KMS-11 (cell line): Measurements from ENCODE around the gene PDE4D.
"Not testable (repeated sequence)": the region's sequence is repeated elsewhere in the genome, so short reads cannot be mapped to it uniquely, and the experiment has no call there.

Experiments
- H2AFZ ChIP-seq: fragments of 200-600 bp; sonication (generic); 2 replicates; pipeline ENCODE4 v1.6.1; 2016; ENCODE audit warnings: antibody characterized with exemption, mixed run types, low read depth
- H3K27ac ChIP-seq: fragments of 200-600 bp; sonication (generic); 2 replicates; pipeline ENCODE4 v1.6.1; 2016; ENCODE audit warnings: mild to moderate bottlenecking, mixed run types
- H3K27me3 ChIP-seq: fragments of 200-600 bp; sonication (generic); 2 replicates; pipeline ENCODE4 v1.6.1; 2017; ENCODE audit warnings: mild to moderate bottlenecking, low read depth, mixed run types, moderate library complexity; ENCODE audit not compliant: insufficient read depth
- H3K36me3 ChIP-seq: fragments of 200-600 bp; sonication (generic); 2 replicates; pipeline ENCODE4 v1.6.1; 2017; ENCODE audit warnings: mild to moderate bottlenecking, mixed run types; ENCODE audit not compliant: insufficient read depth
- H3K4me1 ChIP-seq: fragments of 200-600 bp; sonication (generic); 2 replicates; pipeline ENCODE4 v1.6.1; 2016; ENCODE audit warnings: mild to moderate bottlenecking, low read depth, mixed run types; ENCODE audit not compliant: poor library complexity, severe bottlenecking
- H3K4me2 ChIP-seq: fragments of 200-600 bp; sonication (generic); 2 replicates; pipeline ENCODE4 v1.7.0; 2016; ENCODE audit warnings: mild to moderate bottlenecking, mixed run types
- H3K4me3 ChIP-seq: fragments of 200-600 bp; sonication (generic); IDR thresholded peaks from 2 replicates; pipeline ENCODE4 v1.6.1; 2017; ENCODE audit warnings: low read depth, low read length, mixed read lengths; ENCODE audit not compliant: insufficient read depth
- H3K79me2 ChIP-seq: fragments of 200-600 bp; sonication (generic); 2 replicates; pipeline ENCODE4 v1.6.1; 2016; ENCODE audit warnings: low read depth, mixed run types; ENCODE audit not compliant: insufficient read depth
- H3K9ac ChIP-seq: fragments of 200-600 bp; sonication (generic); 2 replicates; pipeline ENCODE4 v1.6.1; 2016; ENCODE audit warnings: mild to moderate bottlenecking, mixed run types
- H4K20me1 ChIP-seq: fragments of 200-600 bp; sonication (generic); 2 replicates; pipeline ENCODE4 v1.6.1; 2016; ENCODE audit warnings: mild to moderate bottlenecking, mixed run types; ENCODE audit not compliant: insufficient read depth
- TF ChIP-seq, protein P1 (sequence below): fragments of 200-600 bp; sonication (generic); conservative IDR thresholded peaks from 2 replicates; pipeline ENCODE4 v1.6.1; 2017; ENCODE audit warnings: low read depth, mild to moderate bottlenecking, antibody characterized with exemption, low read length, moderate library complexity, mixed read lengths

Gene PDE4D

DNA sequence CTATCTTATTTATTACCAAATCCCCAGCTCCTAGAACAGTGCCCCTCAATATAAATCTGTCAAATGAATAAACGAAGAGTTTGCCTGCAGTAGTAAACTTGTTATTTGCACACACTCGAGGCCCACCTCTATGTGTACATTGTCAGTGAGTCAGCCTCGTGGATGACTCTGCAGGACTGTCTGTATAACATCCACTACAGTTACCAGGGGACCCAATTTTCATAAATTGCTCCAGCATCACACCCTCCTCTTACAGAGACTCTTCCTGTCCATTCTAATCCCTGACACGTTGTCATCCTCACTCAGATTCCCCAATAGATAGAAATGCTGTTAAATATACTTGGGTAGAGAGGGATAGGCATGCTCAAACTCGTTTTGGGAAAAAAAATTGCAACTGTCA lies 832.1 kb downstream of the PDE4D start:
- Histone ChIP-seq H3K9ac (no peak overlapping the region), H3K27ac (no peak overlapping the region), H3K4me3 (no peak overlapping the region), H3K27me3 (no peaks in the 10 kb centered on the region), H3K79me2 (no peaks in the 10 kb centered on the region), H3K36me3 (no peaks in the 10 kb centered on the region), H2AFZ (no peak overlapping the region), H4K20me1 (no peaks in the 10 kb centered on the region), H3K4me1 (peaks cover 43% of the 10 kb centered on the region), H3K4me2 (no peak overlapping the region)
- TF ChIP-seq, protein P1, sequence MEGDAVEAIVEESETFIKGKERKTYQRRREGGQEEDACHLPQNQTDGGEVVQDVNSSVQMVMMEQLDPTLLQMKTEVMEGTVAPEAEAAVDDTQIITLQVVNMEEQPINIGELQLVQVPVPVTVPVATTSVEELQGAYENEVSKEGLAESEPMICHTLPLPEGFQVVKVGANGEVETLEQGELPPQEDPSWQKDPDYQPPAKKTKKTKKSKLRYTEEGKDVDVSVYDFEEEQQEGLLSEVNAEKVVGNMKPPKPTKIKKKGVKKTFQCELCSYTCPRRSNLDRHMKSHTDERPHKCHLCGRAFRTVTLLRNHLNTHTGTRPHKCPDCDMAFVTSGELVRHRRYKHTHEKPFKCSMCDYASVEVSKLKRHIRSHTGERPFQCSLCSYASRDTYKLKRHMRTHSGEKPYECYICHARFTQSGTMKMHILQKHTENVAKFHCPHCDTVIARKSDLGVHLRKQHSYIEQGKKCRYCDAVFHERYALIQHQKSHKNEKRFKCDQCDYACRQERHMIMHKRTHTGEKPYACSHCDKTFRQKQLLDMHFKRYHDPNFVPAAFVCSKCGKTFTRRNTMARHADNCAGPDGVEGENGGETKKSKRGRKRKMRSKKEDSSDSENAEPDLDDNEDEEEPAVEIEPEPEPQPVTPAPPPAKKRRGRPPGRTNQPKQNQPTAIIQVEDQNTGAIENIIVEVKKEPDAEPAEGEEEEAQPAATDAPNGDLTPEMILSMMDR, result no peak

DNA sequence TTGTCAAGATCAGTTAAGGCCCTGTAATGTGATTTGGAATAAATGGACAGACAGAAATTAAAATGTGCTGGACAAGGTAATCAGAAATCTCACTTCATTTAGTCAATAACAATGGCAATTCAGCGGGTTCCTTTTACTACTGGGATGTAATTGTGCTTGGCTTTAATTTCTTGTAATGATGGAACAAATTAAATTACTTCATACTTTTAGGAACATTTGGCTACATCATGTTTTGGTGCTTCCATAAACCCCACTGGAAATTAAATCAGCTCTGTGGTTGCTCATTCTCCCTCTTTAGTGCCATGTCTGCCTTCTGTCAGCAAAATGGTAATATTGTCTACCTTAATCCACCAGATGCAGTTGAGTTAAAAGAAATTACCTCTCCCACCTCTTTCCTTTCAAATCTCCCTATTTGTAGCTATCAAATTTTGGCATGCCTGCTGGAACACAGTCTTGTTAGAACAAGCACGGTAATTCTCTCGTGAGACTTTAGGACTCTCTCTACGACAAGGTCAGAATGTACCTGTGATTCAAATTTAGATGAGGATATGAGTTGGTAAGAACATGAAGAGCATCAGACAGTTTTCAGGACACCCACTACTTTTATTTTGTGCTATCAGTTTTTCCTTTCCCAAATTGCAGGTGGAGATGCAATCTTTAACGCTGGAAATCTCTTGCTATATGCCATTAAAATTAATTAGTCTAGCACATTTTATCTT lies 834.4 kb downstream of the PDE4D start:
- H3K79me2 ChIP-seq, result no peaks in the 10 kb centered on the region
- H3K4me3 ChIP-seq, result no peak overlapping the region

DNA sequence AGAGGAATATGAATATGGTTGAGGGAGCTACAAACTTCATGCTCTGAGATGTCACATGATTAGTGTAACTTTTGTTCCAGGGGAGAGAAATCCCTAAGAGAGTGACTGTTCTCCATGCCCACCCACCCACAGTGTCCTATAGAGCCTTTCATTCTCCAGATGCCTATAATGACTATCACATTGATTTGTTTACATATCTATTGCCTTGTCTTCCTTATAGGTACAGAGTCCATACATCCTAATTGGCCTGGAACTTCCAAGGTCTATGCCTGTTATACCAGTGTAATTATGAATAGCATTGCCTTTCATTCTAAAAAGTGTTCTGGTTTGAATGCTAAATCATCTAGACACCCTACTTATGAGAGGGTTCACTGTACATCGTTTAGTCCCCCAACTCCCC lies 835.3 kb downstream of the PDE4D start:
- peaks cover 14% of the 10 kb centered on the region for H3K4me1 ChIP-seq
- no peak overlapping the region for H3K4me2 ChIP-seq
- H3K36me3 ChIP-seq, result no peaks in the 10 kb centered on the region
- H2AFZ ChIP-seq, result no peak overlapping the region
- no peak overlapping the region for H3K4me3 ChIP-seq
- no peak overlapping the region for H3K27ac ChIP-seq
- H3K9ac ChIP-seq, result no peak overlapping the region
- no peaks in the 10 kb centered on the region for H3K79me2 ChIP-seq
- TF ChIP-seq, protein P1, result no peak
- no peaks in the 10 kb centered on the region for H4K20me1 ChIP-seq
- no peaks in the 10 kb centered on the region for H3K27me3 ChIP-seq

More for the DNA sequence above, 834.4 kb downstream of the PDE4D start:
- Histone ChIP-seq H3K27ac (no peak overlapping the region), H3K4me1 (peaks cover 23% of the 10 kb centered on the region), H3K36me3 (no peaks in the 10 kb centered on the region), H4K20me1 (no peaks in the 10 kb centered on the region), H3K27me3 (no peaks in the 10 kb centered on the region), H3K9ac (no peak overlapping the region), H3K4me2 (no peak overlapping the region), H2AFZ (no peak overlapping the region)
- TF ChIP-seq, protein P1, result no peak

DNA sequence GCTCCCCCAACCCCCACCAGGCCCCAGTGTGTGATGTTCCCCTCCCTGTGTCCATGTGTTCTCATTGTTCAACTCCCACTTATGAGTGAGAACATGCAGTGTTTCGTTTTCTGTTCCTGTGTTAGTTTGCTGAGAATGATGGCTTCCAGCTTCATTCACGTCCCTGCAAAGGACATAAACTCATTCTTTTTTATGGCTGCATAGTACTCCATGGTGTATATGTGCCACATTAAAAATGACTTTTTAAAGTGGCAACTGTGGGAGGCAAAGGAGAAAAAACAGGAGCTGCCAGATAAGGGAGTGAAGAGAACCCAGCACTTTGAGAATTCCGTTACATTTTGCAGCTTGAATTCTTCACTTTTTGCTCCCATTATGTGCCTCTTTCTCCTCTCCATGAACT lies 836.9 kb downstream of the PDE4D start:
- not testable (repeated sequence) for H3K79me2 ChIP-seq, H2AFZ ChIP-seq, H3K27me3 ChIP-seq, H3K4me3 ChIP-seq, H4K20me1 ChIP-seq, H3K4me1 ChIP-seq, H3K27ac ChIP-seq, H3K4me2 ChIP-seq, H3K36me3 ChIP-seq, H3K9ac ChIP-seq

DNA sequence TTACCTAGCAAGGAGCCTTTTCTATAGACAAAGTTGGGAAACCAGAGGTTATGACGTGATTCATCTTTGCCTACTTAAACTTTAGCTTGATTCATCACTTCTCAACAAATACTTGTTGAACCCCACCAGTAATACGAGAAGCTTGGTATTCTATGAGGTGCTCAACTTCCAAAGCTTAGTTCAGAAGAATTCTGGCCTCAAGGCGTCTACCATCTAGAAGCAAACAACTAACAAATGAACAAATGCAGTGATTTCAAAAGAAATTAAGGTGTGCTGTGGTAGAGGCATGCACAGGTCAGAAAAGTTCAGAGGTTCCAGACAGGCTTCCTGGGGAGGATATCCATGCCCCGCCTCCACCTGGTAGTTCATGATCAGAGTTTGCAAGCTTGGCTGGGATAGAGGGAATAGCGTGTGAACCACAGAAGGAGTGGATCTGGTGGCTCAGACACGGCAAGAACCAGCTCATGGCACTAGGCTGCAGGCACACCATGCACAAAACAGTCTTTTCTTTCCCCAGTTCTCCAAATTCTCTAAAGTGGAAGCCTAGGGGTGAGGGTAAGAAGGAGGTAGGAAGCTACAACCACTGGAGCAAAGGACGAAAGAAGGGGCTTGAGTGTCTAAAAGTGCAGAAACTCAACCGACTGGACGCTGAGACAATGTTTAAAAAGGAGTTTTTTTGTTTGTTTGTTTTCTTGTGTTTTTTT lies 837.6 kb downstream of the PDE4D start:
- Histone ChIP-seq H3K4me2 (no peak overlapping the region), H3K79me2 (no peaks in the 10 kb centered on the region), H2AFZ (no peak overlapping the region), H3K27me3 (no peaks in the 10 kb centered on the region; the same call in 1 of the 2 replicates), H4K20me1 (no peaks in the 10 kb centered on the region), H3K27ac (no peak overlapping the region), H3K4me3 (no peak overlapping the region), H3K4me1 (no peaks in the 10 kb centered on the region), H3K36me3 (no peaks in the 10 kb centered on the region), H3K9ac (no peak overlapping the region)
- TF ChIP-seq, protein P1, result no peak
